EL (cell line): Measurements from ENCODE around the gene SLC22A31.
"Not testable (repeated sequence)": the region's sequence is repeated elsewhere in the genome, so short reads cannot be mapped to it uniquely, and the experiment has no call there.

ENCODE experiments used
- DNase-seq: peaks from one replicate; pipeline ENCODE4 v3.0.0-alpha.2; 2016

Gene SLC22A31

DNA sequence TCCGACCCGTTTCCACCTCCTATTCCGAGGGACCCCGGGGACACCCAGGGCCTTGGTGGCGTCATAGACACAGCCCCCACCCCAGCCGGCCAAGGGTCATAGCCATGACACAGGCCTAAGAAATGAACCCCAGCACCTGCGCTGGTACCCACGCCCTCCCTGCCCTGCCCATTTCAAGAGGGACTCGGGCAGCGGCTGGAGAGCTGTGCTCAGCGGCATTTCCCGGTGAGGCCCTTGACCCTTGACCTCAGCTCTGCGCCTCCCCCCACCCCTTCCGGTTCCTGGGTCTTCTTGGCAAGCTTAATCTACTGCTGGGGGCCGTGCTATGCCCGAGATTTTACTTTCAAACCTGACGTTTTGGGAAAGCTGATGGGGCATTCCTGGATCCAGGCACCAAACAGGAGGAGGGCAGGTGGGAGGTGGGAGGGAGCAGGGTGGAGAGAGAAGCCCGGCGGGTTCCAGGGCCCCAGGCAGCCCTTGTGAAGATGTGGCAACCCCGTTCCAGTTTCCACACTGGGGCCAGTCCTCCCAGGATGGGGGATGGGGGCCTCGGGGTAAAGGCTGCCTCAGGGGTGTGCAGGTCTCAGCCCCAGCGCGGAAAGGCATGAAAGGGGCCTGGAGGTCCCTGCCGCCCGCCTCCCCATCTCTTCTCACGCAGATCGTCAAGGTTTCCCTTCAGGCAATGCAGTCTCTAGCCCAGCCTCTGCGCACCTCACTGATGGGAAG is at the start of gene SLC22A31:
SLC22A31 (minus strand) TSS at position 414 of the 726 bp plus-strand sequence; CDS start at position 378, 36 bp downstream.
- no peak for DNase-seq

DNA sequence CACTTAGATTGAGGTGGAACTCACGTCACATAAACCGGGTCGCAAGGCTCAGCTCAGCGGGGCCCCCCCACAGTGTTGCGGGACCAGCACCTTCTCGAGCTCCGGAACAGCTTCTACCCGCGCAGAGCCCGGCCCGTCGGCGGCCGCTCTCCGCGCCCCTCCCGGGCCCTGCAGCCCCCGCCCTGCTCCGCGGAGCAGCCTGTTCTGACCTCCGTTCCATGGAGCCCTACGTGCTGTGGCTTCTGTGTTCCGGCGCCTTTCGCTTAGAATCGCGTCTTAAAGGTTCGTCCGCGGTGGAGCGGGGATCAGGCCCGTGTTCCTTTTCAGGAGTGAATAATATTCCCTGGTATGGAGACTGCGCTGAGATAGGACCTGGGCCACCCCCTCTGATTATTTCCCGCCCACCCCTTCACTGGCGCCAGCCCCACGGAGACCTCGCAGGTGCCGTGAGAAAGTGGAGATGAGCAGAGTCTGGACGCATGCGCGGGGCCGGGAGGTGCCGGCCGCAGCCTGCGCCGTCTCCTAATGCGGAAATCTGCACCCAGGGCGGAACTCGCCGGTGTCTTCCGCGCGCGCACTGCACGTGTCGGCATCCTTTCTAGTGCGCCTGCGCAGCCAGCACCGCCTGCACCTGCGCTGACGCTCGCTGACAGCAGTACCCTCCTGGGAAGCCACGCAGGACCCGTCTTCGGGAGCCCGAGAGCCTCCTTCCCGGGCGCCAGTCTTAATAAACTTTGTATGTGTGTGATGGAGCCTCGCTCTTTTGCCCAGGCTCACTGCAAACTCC is 48.1 kb upstream of the SLC22A31 start:
- no peak for DNase-seq

DNA sequence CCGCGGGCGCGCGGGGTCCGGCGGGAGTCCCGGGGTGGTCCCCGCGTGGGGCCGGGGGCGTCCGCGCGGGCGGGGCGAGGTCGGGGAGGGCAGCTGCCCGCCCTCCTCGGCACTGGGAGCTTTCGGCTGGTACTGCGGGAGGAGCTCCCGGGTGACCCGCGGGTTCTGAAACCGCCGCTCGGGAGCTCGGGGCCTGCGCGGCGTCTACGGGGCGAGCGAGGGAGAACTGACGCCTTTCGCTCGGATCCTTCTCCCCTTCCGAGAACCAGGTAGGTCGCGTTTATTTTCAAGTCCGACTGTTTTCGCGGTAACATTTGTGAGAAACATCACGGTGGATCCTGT is 47.4 kb upstream of the SLC22A31 start:
- DNase-seq: not testable (repeated sequence)

DNA sequence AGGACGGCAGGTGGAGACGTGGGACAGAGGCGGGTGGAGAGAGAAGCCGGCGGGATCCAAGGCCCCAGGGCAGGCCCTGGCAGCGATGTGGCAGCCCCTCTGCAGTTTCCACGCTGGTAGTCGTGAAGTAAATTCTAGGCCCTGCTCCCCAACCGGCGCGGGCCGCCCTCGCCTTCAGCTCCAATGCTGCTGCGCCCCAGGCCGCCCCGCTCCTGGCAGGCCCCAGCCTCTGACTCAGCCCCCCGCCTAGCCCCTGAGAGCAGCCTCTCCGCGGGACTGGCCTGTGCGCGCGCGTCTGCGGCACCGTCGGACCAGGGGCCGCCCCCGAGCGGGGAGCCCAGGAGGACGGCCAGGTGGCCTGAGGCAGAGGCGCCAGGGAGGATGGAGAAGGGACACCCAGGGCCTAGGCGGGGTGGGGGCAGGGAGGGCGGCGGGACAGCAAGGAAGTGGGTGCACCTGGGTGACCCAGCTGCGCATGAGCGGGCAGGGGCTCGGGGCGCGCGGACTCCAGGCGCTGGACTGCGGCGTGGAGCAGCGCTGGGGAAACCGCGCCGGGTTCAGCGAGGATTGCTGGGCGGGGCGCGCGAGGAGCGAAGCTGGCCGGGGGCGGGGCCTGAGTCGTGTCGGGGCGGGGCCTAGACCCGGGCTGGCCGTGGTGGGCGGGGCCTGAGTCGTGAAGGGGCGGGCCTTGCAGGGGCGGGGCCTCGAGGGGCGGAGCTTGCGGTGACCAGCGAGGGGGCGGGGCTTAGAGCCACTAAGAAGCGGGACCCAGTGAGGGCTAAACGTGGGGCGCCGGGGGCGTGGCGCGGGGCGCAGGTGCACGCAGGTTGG is 46.8 kb upstream of the SLC22A31 start:
- peak; percentile 79 for DNase-seq

DNA sequence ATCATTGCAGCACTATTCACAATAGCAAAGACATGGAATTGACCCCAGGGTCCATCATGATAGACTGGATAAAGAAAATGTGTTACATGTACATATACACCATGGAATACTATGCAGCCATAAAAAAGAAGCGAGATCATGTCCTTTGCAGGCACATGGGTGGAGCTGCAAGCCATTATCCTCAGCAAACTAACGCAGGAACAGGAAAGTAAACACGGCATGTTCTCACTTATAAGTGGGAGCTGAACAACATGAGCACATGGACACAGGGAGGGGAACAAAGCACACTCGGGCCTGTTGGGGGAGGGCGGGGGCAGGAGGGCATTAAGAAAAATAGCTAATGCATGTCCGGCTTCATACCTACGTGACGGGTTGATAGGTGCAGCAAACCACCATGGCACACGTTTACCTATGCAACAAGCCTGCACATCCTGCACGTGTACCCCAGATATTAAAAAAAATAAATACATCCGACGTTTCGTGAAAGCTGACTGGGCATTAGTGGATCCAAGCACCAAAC is 46.1 kb upstream of the SLC22A31 start:
- DNase-seq: no peak

DNA sequence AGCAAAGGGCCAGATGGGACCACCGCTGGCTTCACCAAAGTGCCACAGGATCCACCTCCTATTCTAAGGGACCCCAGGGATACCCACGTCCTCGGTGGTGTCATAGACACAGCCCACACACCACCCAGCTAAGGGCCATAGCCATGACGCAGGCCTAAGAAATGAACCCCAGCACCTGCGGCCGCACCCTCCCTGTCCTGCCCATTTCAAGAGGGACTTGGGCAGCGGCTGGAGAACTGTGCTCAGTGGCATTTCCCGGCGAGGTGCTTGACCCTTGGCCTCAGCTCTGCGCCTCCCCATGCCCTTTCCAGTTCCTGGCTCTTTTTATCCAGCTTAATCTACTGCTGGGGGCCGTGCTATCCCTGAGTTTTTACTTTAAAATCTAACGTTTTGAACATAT is 44.4 kb upstream of the SLC22A31 start:
- DNase-seq: no peak

DNA sequence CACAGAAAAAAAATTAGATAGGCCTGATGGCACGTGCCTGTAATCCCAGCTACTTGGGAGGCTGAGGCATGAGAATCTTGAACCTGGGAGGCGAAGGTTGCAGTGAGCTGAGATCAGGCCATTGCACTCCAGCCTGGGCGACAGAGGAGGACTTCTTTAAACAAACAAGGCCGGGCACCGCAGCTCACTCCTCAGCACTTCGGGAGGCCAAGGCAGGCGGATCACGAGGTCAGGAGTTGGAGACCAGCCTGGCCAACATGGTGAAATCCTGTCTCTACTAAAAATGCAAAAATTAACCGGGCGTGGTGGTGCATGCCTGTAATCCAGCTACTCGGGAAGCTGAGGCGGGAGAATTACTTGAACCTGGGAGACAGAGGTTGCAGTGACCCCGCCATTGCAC is 43.9 kb upstream of the SLC22A31 start:
- DNase-seq: not testable (repeated sequence)

DNA sequence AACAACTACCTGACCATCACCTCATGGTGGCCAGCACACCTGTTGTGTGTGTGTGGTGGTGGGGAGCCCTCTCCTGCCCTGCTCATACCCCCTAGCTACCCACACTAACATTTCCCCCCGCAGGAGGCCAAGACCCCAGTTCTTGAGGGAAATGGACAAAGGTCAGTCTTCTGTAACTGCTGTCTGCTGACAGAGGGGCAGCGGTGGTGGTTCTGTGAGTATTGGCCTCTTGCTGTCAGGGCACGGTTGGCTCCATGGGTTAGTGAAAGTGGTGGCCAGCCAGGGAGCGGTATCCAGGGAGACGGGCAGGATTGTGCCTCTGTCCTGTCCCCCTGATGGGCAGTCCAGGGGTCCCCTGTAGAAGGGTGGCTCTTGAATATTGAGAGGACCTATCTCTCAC is 43.3 kb upstream of the SLC22A31 start:
- DNase-seq: no peak

DNA sequence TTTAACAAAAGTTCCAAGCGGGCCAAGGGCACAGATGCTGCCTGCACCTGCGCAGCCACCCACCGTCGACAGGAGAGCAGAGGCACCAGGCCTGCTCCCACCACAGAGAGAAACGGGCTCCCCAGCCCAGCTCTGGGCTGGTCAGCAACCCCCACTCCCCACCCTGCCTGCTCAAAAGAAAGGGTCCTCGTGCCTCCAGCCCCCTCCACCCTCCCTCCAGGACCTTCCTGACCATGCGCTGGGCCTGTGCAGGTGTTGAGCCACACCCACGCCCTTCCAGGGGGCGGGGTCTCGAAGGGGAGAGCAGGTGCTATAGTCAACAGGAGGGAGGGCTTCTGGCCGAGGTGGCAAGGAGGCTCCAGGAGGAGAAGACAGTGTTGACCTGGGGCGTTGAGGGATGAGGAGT is 42.5 kb upstream of the SLC22A31 start:
- no peak for DNase-seq

DNA sequence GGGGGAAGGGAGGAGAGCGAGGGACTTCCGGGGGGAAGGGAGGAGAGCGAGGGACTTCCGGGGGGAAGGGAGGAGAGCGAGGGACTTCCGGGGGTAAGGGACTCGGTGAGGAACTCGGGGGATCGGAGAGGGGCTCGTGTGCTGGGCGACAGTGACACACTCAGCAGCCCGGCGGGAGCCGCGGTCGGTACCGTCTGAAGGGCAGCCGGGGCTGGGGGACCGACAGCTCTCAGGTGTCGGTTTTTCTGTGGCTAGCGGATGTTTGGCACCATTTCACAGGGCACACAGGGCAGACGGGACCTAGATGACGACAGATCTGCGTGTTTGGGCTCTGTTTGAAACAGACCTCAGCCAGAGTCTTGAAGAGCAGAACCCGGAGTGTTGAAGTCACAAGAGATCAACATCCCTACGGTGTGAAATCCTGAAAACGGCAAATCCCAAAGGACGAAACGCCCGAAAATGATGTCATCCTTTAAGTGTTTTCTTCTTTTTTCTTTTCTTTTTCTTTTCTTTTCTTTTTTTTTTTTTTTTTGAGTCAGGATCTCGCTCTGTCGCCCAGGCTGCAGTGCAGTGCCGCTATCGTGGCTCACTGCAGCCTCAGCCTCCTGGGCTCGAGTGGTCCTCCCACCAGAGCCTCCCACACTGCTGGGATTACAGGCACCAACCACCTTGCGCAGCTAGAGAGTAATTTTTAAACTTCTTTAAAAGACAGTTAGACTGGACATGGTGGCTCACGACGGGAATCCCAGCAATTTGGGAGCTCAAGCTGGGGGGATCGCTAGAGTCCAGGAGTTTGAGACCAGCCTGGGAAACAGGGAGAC is 41.1 kb upstream of the SLC22A31 start:
- DNase-seq: peak; percentile 75

DNA sequence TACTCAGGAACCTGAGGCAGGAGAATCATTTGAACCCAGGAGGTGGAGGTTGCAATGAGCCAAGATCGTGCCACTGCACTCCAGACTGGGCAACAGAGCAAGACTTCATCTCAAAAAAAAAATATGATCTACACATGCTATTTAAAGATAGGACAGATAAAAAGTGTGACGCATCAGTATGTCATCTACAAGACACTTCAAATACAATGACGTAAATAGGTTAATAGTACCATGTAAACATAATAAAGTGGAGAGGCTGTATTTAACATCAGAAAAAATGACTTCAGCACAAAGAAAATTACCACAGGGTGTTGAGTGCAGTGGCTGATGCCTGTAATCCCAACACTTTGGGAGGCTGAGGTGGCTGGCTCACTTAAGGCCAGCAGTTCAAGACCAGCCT is 37.4 kb upstream of the SLC22A31 start:
- DNase-seq: no peak

DNA sequence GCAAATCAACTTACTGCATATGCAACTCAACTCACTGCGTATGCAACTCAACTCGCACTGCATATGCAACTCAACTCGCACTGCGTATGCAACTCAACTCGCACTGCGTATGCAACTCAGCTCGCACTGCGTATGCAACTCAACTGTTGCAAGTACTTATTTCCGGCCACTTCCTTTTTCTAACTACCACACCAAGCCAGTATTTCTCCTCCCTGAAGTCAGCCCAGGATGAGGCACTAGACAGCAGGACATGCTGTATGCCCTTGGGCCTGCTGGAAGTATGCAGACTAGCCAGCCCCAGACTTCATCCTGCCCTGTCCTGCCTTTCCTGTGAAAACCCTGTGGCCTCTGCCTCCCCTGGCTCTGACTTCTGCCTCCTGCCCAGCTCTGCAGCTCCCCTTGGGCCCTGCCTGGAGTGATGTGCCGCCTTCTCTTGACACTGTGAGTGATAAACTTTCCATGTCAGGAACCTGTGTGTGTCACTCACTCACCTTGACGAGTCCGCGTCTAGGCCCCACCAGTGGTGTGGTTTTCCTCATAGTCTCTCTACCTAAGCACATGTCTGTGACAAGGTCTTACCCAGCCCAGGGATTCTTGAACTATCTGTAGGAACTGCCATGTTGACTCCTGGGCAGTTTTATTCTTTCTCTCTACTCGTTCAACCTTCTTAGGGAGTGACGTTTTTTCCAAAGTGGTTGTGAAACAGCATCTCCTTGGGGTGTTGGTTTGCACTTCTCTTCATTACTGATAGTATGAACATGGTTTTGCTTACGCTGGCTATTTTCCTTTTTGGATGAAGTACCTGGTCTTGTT is 33.5 kb upstream of the SLC22A31 start:
- DNase-seq: no peak

DNA sequence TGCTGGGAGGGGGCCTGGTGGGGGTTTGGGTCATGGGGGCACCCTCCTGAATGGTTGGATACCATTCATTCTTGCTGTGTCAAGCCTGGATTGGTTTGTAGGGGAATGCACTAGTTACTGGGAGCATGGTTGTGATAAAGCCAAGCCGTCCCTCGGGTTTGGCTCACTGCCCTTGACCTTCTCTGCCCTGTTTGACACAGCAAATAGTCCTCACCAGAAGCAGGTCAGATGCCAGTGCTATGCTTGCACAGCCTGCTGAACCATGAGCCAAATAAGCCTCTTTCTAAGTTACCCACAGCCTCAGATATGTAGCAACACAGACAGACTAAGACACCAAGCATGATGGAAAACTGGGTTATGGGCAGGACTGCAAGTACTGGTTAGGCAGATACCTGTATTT is 31.8 kb upstream of the SLC22A31 start:
- DNase-seq: no peak

DNA sequence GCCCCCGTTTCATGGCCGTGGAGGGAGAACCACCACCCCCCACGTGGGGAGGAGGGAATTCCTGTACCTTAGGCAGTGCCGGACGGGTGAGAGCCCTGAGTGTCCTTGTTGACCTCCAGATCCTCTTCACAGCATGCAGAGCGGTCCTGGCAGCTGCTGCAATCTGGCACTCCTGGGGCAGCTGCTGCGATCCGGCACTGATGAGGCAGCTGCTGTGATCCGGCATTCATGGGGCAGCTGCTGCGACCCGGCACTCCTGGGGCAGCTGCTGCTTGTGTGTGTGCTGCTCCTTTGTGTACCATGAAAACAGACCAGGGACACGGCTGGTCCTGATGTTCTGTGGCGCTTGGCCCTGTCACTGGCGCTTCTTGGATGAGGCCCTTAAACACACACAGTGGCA is 29.9 kb upstream of the SLC22A31 start:
- no peak for DNase-seq

DNA sequence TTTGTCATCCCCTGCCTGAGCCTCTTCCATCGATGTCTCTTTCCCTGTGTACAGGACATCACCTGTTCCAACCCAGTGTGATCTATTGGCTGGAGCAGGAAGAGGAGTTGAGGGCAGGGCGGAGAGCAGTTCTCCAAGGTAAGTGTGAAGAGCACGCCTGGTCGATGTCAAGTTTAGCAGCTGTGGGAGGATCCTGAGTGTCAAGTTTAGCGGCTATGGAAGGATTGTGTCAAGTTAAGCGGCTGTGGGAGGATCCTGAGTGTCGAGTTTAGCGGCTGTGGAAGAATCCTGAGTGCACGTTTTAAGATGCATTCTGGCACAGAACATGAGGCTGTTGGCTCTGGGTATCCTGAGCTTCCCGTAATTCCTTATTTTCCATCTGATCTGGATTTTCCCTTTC is 24.3 kb upstream of the SLC22A31 start:
- DNase-seq: no peak

DNA sequence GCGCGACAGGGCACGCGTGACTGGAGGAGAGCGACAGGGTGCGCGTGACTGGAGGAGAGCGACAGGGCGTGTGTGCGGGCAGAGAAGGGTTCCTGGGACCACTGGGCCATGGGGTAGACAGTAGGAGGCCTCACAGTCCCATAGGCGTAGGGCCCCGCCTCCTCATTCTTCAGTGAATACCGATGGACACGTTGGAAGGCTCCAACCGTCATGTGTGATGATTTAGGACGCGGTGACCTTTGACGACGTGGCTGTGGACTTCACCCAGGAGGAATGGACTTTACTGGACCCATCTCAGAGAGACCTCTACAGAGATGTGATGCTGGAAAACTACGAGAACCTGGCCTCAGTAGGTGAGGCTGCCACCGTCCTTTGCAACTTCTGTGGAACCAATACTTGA is 22.6 kb upstream of the SLC22A31 start:
- DNase-seq: no peak

DNA sequence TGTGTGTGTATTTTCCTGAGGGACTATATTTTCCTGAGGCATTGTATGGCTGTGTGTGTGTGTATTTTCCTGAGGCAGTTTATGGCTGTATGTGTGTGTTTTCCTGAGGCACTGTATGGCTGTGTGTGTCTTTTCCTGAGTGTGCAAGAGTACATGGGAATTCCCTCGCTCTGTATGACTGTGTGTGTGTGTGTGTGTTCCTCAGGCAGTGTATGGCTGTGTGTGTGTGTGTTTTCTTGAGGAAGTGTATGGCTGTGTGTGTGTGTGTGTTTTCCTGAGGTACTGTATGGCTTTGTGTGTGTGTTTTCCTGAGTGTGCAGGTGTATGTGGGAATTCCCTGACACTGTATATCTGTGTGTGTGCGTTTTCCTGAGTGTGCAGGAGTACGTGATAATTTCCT is 21.3 kb upstream of the SLC22A31 start:
- DNase-seq: no peak

DNA sequence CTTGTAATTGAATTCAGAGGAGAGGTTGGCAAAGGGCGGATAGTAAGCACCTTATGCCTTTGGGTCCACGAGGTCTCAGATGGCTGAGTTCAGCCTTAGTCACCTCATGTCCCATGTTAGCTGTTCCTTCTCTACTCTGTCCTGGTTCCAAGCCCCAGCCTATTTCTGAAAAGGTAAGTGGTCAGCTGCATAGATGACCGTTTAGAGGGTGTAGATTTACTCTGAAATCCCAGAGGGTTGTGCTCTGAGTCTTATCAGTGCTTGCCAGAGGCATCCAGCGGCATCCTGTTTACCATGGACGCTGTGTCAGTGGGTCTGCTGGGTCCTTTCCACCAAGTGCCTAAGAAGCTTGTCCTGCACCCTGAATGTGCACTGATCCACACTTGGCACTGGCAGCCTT is 19.0 kb upstream of the SLC22A31 start:
- DNase-seq: no peak

DNA sequence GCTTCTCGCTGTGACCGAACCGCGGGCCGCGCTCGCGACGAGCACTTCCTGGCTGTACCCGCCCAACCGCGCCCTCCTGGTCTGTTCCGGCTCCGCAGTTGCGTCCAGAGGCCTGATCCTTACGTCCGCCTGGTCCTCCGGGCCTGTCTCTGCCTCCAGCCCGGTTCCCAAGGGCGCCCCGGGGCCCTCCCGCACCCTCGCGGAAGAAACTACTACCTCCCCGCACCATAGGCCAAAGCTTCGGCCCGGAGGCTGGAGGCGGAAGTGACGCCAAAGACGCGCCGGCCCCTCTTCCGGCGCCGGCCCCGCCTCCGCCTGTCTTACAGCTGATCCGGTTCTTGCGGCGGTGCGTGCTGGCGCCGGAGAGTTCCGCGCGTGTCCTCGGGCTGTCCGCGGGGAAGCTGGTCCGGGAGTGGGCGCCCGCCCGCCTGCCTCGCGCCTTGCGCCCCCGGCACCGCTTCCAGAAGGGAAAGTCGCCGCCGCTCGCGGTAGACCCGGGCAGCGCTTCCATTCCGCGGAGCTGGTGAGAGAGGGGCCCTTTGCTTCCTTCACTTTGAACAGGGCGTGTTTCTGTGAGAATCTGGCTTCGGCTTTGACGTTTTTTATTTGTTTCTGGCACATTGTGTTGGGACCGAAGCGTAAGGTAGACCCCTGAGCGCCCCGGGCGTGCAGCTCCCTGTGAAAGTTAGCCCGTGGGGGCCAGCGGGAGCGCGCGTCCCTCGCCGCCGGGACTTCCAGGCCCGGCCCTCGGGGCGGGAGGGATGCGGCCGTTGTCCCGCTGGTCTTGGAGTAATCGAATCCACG is 17.3 kb upstream of the SLC22A31 start, which contains the start of gene ZNF778:
ZNF778 (plus strand) TSS at position 316 of the 804 bp plus-strand sequence. CDS start 3,425 bp downstream, outside the sequence.
- peak; percentile 81 for DNase-seq

DNA sequence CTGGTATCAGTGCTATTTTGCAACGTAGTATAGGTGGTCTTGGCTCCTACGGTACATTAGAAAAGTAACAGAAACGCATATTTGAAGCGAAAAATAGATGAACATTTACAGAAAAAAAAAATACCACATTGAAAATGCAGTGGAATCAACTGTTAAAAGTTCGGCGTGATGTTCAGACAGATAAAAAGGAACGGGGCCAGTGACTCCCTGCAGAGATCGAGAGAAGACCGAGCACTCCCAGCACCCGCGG is 16.7 kb upstream of the SLC22A31 start:
- no peak for DNase-seq
